Muscle layer of duodenum (tissue), 2 donors: ENCODE data around the gene SSX2.
"Not testable (repeated sequence)": the region's sequence is repeated elsewhere in the genome, so short reads cannot be mapped to it uniquely, and the experiment has no call there.

Experiments used
- H3K27ac ChIP-seq: one replicate; pipeline ENCODE4 v1.7.0; 2013; ENCODE audit warnings: mild to moderate bottlenecking, low read length
- H3K27me3 ChIP-seq: one replicate; pipeline ENCODE4 v1.7.0; 2013; ENCODE audit warnings: low read depth, mild to moderate bottlenecking, control low read depth, low read length
- H3K36me3 ChIP-seq, 2 donors: one replicate each; pipeline ENCODE4 v1.7.0; 2013; ENCODE audit warnings: low read length in 2 of 2, control low read depth in 1 of 2, mild to moderate bottlenecking in 1 of 2; ENCODE audit not compliant: insufficient read depth in 2 of 2, control insufficient read depth in 1 of 2
- H3K4me1 ChIP-seq, 2 donors: one replicate each; pipeline ENCODE4 v1.7.0; 2013; ENCODE audit warnings: low read length in 2 of 2, mild to moderate bottlenecking in 2 of 2, control low read depth in 1 of 2, moderate library complexity in 1 of 2; ENCODE audit not compliant: insufficient read depth in 2 of 2, control insufficient read depth in 1 of 2
- H3K4me3 ChIP-seq, 2 donors: one replicate each; pipeline ENCODE4 v1.7.0; 2013; ENCODE audit warnings: low read length in 2 of 2, low read depth in 1 of 2, mild to moderate bottlenecking in 1 of 2
- H3K9me3 ChIP-seq, 2 donors: one replicate each; pipeline ENCODE4 v1.7.0; 2013; ENCODE audit warnings: low read length in 2 of 2, control low read depth in 1 of 2, mild to moderate bottlenecking in 1 of 2; ENCODE audit not compliant: control insufficient read depth in 1 of 2
- donor health status: healthy.

SSX2 gene, protein sequence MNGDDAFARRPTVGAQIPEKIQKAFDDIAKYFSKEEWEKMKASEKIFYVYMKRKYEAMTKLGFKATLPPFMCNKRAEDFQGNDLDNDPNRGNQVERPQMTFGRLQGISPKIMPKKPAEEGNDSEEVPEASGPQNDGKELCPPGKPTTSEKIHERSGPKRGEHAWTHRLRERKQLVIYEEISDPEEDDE

GRCh38 chrX:52707078-52707477 lies at the start of gene SSX2:
Gene SSX2, minus strand, starts transcription at chrX:52707178. Its CDS starts 1,429 bp downstream, at chrX:52705749.
- H3K9me3 ChIP-seq, H3K27ac ChIP-seq, H3K36me3 ChIP-seq: not testable (repeated sequence)

DNA sequence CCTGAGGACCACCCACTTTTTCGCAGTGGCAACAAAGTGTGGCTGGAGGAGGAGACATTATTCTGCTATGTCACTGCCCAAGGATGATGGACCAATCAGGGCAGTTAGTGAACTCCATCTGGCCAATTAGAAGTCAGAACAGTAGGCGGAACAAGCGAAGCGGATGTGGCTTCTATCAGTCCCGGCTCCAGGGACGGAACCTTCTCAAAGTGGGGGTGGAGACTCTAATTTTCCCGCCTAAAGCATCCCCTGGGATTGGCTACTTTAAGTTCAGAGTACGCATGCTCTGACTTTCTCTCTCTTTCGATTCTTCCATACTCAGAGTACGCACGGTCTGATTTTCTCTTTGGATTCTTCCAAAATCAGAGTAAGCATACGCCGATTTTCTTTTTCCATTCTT lies 44.0 kb upstream of the SSX2 start, which contains the start of gene SSX2B:
Gene SSX2B, plus strand, starts transcription at position 301 of the 400 bp plus-strand sequence. CDS start 1,429 bp downstream, outside the sequence.
- not testable (repeated sequence) for H3K9me3 ChIP-seq, H3K36me3 ChIP-seq, H3K27me3 ChIP-seq, H3K4me3 ChIP-seq, H3K27ac ChIP-seq, H3K4me1 ChIP-seq

More at GRCh38 chrX:52707078-52707477, at the start of gene SSX2:
- not testable (repeated sequence) for H3K4me3 ChIP-seq, H3K4me1 ChIP-seq, H3K27me3 ChIP-seq

GRCh38 chrX:52692034-52692433 lies 14.9 kb downstream of the SSX2 start:
- H3K4me1 ChIP-seq, H3K27ac ChIP-seq, H3K27me3 ChIP-seq: not testable (repeated sequence)

GRCh38 chrX:52662218-52662617 lies 44.8 kb downstream of the SSX2 start:
- not testable (repeated sequence) for H3K4me1 ChIP-seq, H3K9me3 ChIP-seq, H3K27me3 ChIP-seq, H3K27ac ChIP-seq, H3K4me3 ChIP-seq, H3K36me3 ChIP-seq

More at GRCh38 chrX:52692034-52692433, 14.9 kb downstream of the SSX2 start:
- not testable (repeated sequence) for H3K36me3 ChIP-seq, H3K4me3 ChIP-seq, H3K9me3 ChIP-seq

GRCh38 chrX:52655475-52655874 lies 51.5 kb downstream of the SSX2 start:
- not testable (repeated sequence) for H3K27me3 ChIP-seq, H3K4me3 ChIP-seq, H3K4me1 ChIP-seq, H3K9me3 ChIP-seq, H3K27ac ChIP-seq, H3K36me3 ChIP-seq

DNA sequence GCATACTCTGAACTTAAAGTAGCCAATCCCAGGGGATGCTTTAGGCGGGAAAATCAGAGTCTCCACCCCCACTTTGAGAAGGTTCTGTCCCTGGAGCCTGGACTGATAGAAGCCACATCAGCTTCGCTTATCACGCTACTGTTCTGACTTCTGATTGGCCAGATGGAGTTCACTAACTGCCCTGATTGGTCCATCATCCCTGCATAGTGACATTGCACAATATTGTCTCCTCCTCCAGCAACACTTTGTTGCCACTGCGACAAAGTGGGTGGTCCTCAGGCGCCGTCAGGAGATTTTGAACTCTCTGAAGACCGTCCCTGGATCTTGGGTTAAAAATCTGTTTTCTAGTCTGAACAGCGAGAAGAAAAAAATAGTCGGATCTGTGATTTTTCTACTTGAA lies 52.2 kb downstream of the SSX2 start, which contains the start of gene SSX7:
Gene SSX7, minus strand, starts transcription at position 101 of the 400 bp plus-strand sequence. CDS start 1,428 bp downstream, outside the sequence.
- not testable (repeated sequence) for H3K9me3 ChIP-seq, H3K27me3 ChIP-seq, H3K4me3 ChIP-seq, H3K36me3 ChIP-seq, H3K4me1 ChIP-seq, H3K27ac ChIP-seq

GRCh38 chrX:52650676-52651075 lies 56.3 kb downstream of the SSX2 start:
- not testable (repeated sequence) for H3K4me3 ChIP-seq, H3K9me3 ChIP-seq, H3K36me3 ChIP-seq, H3K4me1 ChIP-seq, H3K27me3 ChIP-seq, H3K27ac ChIP-seq

DNA sequence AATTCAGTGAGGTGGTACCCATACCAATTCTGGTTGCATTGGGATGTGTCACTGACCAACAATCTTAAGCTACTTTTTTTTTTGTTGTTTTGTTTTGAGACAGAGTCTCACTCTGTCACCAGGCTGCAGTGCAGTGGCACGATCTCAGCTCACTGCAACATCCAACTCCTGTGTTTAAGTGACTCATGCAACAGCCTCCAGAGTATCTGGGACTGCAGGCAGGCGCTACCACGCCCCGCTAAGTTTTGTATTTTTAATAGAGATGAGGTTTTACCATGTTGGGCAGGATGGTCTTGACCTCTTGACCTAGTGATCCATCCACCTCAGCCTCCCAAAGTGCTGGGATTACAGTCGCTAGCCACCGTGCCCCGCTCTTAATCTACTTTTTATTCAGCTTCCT lies 58.0 kb downstream of the SSX2 start:
- not testable (repeated sequence) for H3K4me1 ChIP-seq, H3K36me3 ChIP-seq, H3K9me3 ChIP-seq, H3K27ac ChIP-seq, H3K4me3 ChIP-seq, H3K27me3 ChIP-seq
